ENCODE data around the gene NBL1. TPM values are rescaled to one million over a fixed set of nuclear protein-coding genes. Genes with fewer than 3 reads are reported as not detected.

NBL1 gene
- total and polyA plus RNA-seq, 3 donors from 2014 or later = 44.3 to 141 (median 73.3) TPM

- 67 to 72% methylated on average over 5 of the region's 5 CpGs for WGBS, 2 donors
- TF ChIP-seq POLR2A (IDR thresholded peaks at IDR 0.05) = no peak
- TF ChIP-seq CTCF (IDR thresholded peaks at IDR 0.05) = no peak
- no peaks in the 10 kb centered on the region for H3K27me3 ChIP-seq
- H3K36me3 ChIP-seq (ENCODE audit: low read depth, missing control alignments) = no peaks in the 10 kb centered on the region
- H3K4me3 ChIP-seq = no peak overlapping the region
- intact Hi-C loops (cut with DNase I; ENCODE audit: low total_unique reads) = no loop called here
- no peak for DNase-seq
- no peaks in the 10 kb centered on the region for H3K4me1 ChIP-seq
- no peak overlapping the region for H3K27ac ChIP-seq
- no peaks in the 10 kb centered on the region for H3K9me3 ChIP-seq
Measured at GRCh38 chr1:19689085-19689757, 45.1 kb downstream of the NBL1 start.

GRCh38 chr1:19689856-19690255 lies 45.7 kb downstream of the NBL1 start:
- H3K4me3 ChIP-seq = no peak overlapping the region
- TF ChIP-seq CTCF (IDR thresholded peaks at IDR 0.05) (no peak), POLR2A (IDR thresholded peaks at IDR 0.05) (no peak)
- H3K27ac ChIP-seq = no peak overlapping the region
- 91 to 93% methylated on average over 2 to 3 of the region's 3 CpGs for WGBS, 2 donors
- no peaks in the 10 kb centered on the region for H3K4me1 ChIP-seq
- intact Hi-C loops (cut with DNase I; ENCODE audit: low total_unique reads) = no loop called here
- no peaks in the 10 kb centered on the region for H3K27me3 ChIP-seq
- no peak for DNase-seq
- no peaks in the 10 kb centered on the region for H3K36me3 ChIP-seq (ENCODE audit: low read depth, missing control alignments)
- no peaks in the 10 kb centered on the region for H3K9me3 ChIP-seq

GRCh38 chr1:19690342-19690741 lies 46.2 kb downstream of the NBL1 start:
- Histone ChIP-seq H3K27ac (no peak overlapping the region), H3K36me3 (ENCODE audit: low read depth, missing control alignments) (no peaks in the 10 kb centered on the region), H3K4me1 (no peaks in the 10 kb centered on the region), H3K9me3 (no peaks in the 10 kb centered on the region), H3K27me3 (no peaks in the 10 kb centered on the region), H3K4me3 (no peak overlapping the region)
- no peak for DNase-seq
- TF ChIP-seq POLR2A (IDR thresholded peaks at IDR 0.05) (no peak), CTCF (IDR thresholded peaks at IDR 0.05) (no peak)
- WGBS, 2 donors = 89% methylated on average over 7 of the region's 7 CpGs; no CpG with 5 or more reads in 1 of the 2 donors
- intact Hi-C loops (cut with DNase I; ENCODE audit: low total_unique reads) = no loop called here

GRCh38 chr1:19694298-19694697 lies 50.2 kb downstream of the NBL1 start:
- DNase-seq = no peak
- Histone ChIP-seq H3K27me3 (no peaks in the 10 kb centered on the region), H3K9me3 (no peaks in the 10 kb centered on the region), H3K36me3 (ENCODE audit: low read depth, missing control alignments) (no peaks in the 10 kb centered on the region), H3K4me3 (no peak overlapping the region), H3K4me1 (no peaks in the 10 kb centered on the region), H3K27ac (no peak overlapping the region)
- TF ChIP-seq POLR2A (IDR thresholded peaks at IDR 0.05) = no peak
- TF ChIP-seq CTCF (IDR thresholded peaks at IDR 0.05) = no peak
- 85 to 100% methylated on average over 3 to 14 of the region's 14 CpGs for WGBS, 2 donors
- intact Hi-C loops (cut with DNase I; ENCODE audit: low total_unique reads) = no loop called here

- H3K27me3 ChIP-seq = no peaks in the 10 kb centered on the region
- no peak overlapping the region for H3K4me3 ChIP-seq
- 98 to 99% methylated on average over 6 to 7 of the region's 7 CpGs for WGBS, 2 donors
- no peak overlapping the region for H3K27ac ChIP-seq
- H3K4me1 ChIP-seq = no peaks in the 10 kb centered on the region
- DNase-seq = no peak
- intact Hi-C loops (cut with DNase I; ENCODE audit: low total_unique reads) = no loop called here
- no peaks in the 10 kb centered on the region for H3K36me3 ChIP-seq (ENCODE audit: low read depth, missing control alignments)
- no peak for TF ChIP-seq CTCF (IDR thresholded peaks at IDR 0.05)
- no peak for TF ChIP-seq POLR2A (IDR thresholded peaks at IDR 0.05)
- H3K9me3 ChIP-seq = no peaks in the 10 kb centered on the region
Measured at GRCh38 chr1:19695772-19696171, 51.7 kb downstream of the NBL1 start.
